HepG2 (cell line): ENCODE results near the gene CAPN9. TPM values are rescaled to one million over a fixed set of nuclear protein-coding genes. Genes with fewer than 3 reads are reported as not detected.
A peak's percentile ranks its signal among the peaks of the same experiment; 100 is the strongest.

Source experiments
- ATAC-seq: fragments of 200-7000 bp; cut with Tn5 transposase; 3 replicates; pipeline ENCODE4 v1.9.1; 2020; ENCODE audit warnings: mild to moderate bottlenecking, moderate library complexity
- BruUV-seq: library from RNA; stranded (reverse); fragments of 400-500 nt; replicated peaks from 2 replicates; lab custom pipeline; 2021; lab: Mats Ljungman, UMichigan
- CTCF ChIA-PET: fragments of 300-600 bp; formaldehyde crosslinking; extraction: SDS; loops from one replicate; lab custom pipeline; 2021; ENCODE audit warnings: low total read pairs, inconsistent platforms, low intra/inter-chr PET ratio; lab: Yijun Ruan, JAX
- POLR2A ChIA-PET: fragments of 350-600 bp; sonication (Branson Sonifier 250); formaldehyde crosslinking; loops from one replicate; lab custom pipeline; 2020; ENCODE audit warnings: antibody characterized with exemption, inconsistent platforms; lab: Yijun Ruan, JAX
- DNase-seq: peaks from one replicate; pipeline ENCODE4 v3.0.0-alpha.2; 2015; ENCODE audit warnings: low spot score
- FAIRE-seq: peaks from 3 replicates; lab custom pipeline; 2011; peaks lifted over from hg19 to GRCh38; lab: Jason Lieb, UNC
- H2AFZ ChIP-seq: one replicate; pipeline ENCODE4 v1.6.1; 2011; ENCODE audit warnings: low read length, inconsistent platforms
- H3K27ac ChIP-seq: fragments of 300-600 bp; 3 replicates; pipeline ENCODE4 v1.8.0; 2011; ENCODE audit warnings: mixed run types, mild to moderate bottlenecking, mixed read lengths, low read length, inconsistent platforms; ENCODE audit not compliant: insufficient read depth; ENCODE audit errors: extremely low read length
- H3K27me3 ChIP-seq, 2 experiments: fragments of 200-600 bp in 1 of 2; 2 replicates in 1 of 2; 3 replicates in 1 of 2; pipeline versions ENCODE4 v1.6.0 to v1.8.0; 2011; ENCODE audit warnings: low read length in 2 of 2, mild to moderate bottlenecking in 2 of 2, moderate library complexity in 2 of 2, inconsistent platforms in 1 of 2; ENCODE audit not compliant: insufficient read depth in 2 of 2, control insufficient read depth in 1 of 2
- H3K36me3 ChIP-seq, 2 experiments: fragments of 200-600 bp in 1 of 2; replicated peaks in 1 of 2; 2 replicates in 1 of 2; 3 replicates in 1 of 2; pipeline versions ENCODE4 v1.5.1 to v1.8.0; 2011; ENCODE audit warnings: low read length in 2 of 2, inconsistent platforms in 1 of 2; ENCODE audit not compliant: insufficient read depth in 2 of 2, control insufficient read depth in 1 of 2
- H3K4me1 ChIP-seq: 2 replicates; pipeline ENCODE4 v1.5.1; 2012; ENCODE audit warnings: low read length, inconsistent platforms; ENCODE audit not compliant: insufficient read depth
- H3K4me2 ChIP-seq: 2 replicates; pipeline ENCODE4 v1.6.0; 2011; ENCODE audit warnings: low read depth, low read length, inconsistent platforms
- H3K4me3 ChIP-seq, 3 experiments: fragments of 200-600 bp in 1 of 3; sonication (generic), shearing (Covaris generic) in 1 of 3; replicated peaks in 1 of 3; 2 replicates each; pipeline ENCODE4 v1.5.1; 2011 to 2016; ENCODE audit warnings: low read length in 3 of 3, inconsistent platforms in 2 of 3, low read depth in 2 of 3, mild to moderate bottlenecking in 2 of 3, control low read depth in 1 of 3, mixed read lengths in 1 of 3; ENCODE audit not compliant: insufficient read depth in 1 of 3
- H3K79me2 ChIP-seq: one replicate; pipeline ENCODE4 v1.6.1; 2011; ENCODE audit warnings: low read length, inconsistent platforms; ENCODE audit not compliant: insufficient read depth
- H3K9ac ChIP-seq: 2 replicates; pipeline ENCODE4 v1.6.0; 2011; ENCODE audit warnings: mild to moderate bottlenecking, low read depth, low read length, inconsistent platforms; ENCODE audit not compliant: insufficient read depth
- H3K9me3 ChIP-seq: 2 replicates; pipeline ENCODE4 v1.5.1; 2012; ENCODE audit warnings: mild to moderate bottlenecking, low read length
- H4K20me1 ChIP-seq: 2 replicates; pipeline ENCODE4 v1.6.0; 2011; ENCODE audit warnings: inconsistent platforms, mild to moderate bottlenecking, low read length, moderate library complexity; ENCODE audit not compliant: insufficient read depth
- HNRNPH1 ChIP-seq: fragments of 200-400 bp; formaldehyde crosslinking; optimal IDR thresholded peaks from 2 replicates; pipeline ENCODE3; 2017; ENCODE audit warnings: mild to moderate bottlenecking, low read depth, low read length
- HNRNPK ChIP-seq: fragments of 200-400 bp; formaldehyde crosslinking; IDR thresholded peaks from 2 replicates; pipeline ENCODE4 v1.6.1; 2018; ENCODE audit warnings: low read length, low read depth, moderate library complexity, mild to moderate bottlenecking; ENCODE audit not compliant: poor library complexity, severe bottlenecking
- KMT2A ChIP-seq: sonication (generic); formaldehyde crosslinking; IDR thresholded peaks from 2 replicates; pipeline ENCODE4 v1.4.0; 2020; ENCODE audit warnings: missing genetic modification reagents
- NFE2 ChIP-seq: sonication (generic); formaldehyde crosslinking; IDR thresholded peaks from 2 replicates; pipeline ENCODE4 v1.4.0; 2020; ENCODE audit warnings: missing genetic modification reagents
- POLR2AphosphoS5 ChIP-seq: IDR thresholded peaks from 2 replicates; pipeline ENCODE4 v1.6.1; 2012; ENCODE audit warnings: low read depth, low read length
- REPIN1 ChIP-seq: sonication (generic); formaldehyde crosslinking; IDR thresholded peaks from 2 replicates; pipeline ENCODE4 v1.8.0; 2022; ENCODE audit warnings: missing genetic modification reagents, low read depth, mild to moderate bottlenecking, borderline replicate concordance
- SSRP1 ChIP-seq: IDR thresholded peaks from 2 replicates; pipeline ENCODE4 v1.6.1; 2016; ENCODE audit warnings: control low read depth
- WGBS: methylation state at CpG from one replicate; pipeline ENCODE4 v1.1.6; 2017; ENCODE audit warnings: low lambda C conversion rate; 5-methylcytosine and 5-hydroxymethylcytosine counted together
- in situ Hi-C: cut with HindIII; loops from 2 replicates; pipeline ENCODE4 v1.10.0; 2017; ENCODE audit warnings: low pct_unique_long_range_greater_than_20kb; ENCODE audit not compliant: extremely low pct_ligation_motif_present
- intact Hi-C: fragments of 100-400 bp; cut with micrococcal nuclease; formaldehyde crosslinking; loops from one replicate; pipeline ENCODE4 v1.10.0; 2022; ENCODE audit not compliant: unreplicated experiment
- polyA plus RNA-seq, 8 experiments: library from polyadenylated mRNA; depleted of rRNA in 3 of 8; stranded (reverse) in 7 of 8; unstranded in 1 of 8; fragments of >200 nt; fragmentation: Illumina TruSeq in 4 of 8; extraction: Trizol in 4 of 8; gene quantifications; 2 replicates each; pipeline versions ENCODE4 v1.2.1 to v1.2.3, GENCODE V29; 2011 to 2016; ENCODE audit warnings: low read depth in 4 of 8, missing spikeins in 1 of 8, mixed read lengths in 1 of 8; ENCODE audit not compliant: insufficient read depth in 1 of 8
- total RNA-seq, 5 experiments: library from RNA; depleted of rRNA; stranded (reverse); fragments of >200 nt; fragmentation: Illumina TruSeq; extraction: Trizol; gene quantifications; 2 replicates each; pipeline ENCODE4 v1.2.3, GENCODE V29; 2016; ENCODE audit warnings: low read depth in 1 of 5
- TF ChIP-seq, protein P1 (sequence below): sonication (generic); formaldehyde crosslinking; IDR thresholded peaks from 2 replicates; pipeline ENCODE4 v1.5.1; 2020; ENCODE audit warnings: missing genetic modification reagents, mild to moderate bottlenecking, borderline replicate concordance

CAPN9 gene
- total and polyA plus RNA-seq, 2 of the 13 experiments (the other 11 are each of a cell fraction or from before 2014, with no cell fraction given) = 0.04 to 0.31 TPM

DNA sequence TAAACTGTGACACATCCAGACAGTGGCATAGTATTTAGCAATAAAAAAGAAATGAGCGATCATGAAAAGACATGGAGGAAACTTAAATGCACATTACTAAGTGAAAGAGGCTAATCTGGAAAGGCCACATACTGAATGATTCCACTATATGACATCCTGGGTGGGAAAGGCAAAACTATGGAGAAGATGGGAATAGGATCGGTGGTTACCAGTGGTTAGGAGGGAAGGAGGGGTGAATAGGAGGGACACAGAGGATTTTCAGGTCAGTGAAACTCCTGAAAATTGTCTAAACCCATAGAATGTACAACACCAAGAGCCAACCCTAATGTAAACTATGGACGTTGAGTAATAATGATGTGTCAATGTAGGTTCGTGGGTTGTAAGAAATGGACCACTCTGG is 47.1 kb upstream of the CAPN9 start:
- BruUV-seq = no TSS peak
- peak; percentile 10 for TF ChIP-seq HNRNPK
- TF ChIP-seq POLR2AphosphoS5 = peak; percentile 55
- peak; percentile 66; the same call in 1 of the 2 replicates for TF ChIP-seq SSRP1 (CRISPR knock-in tag)
- no peak for TF ChIP-seq HNRNPH1
- TF ChIP-seq NFE2 = no peak
- TF ChIP-seq KMT2A = no peak
- 0 out of 2 replicates have a peak, but pooled peaks have one; percentile 49 for TF ChIP-seq REPIN1 (CRISPR knock-in tag)
- TF ChIP-seq, protein P1, sequence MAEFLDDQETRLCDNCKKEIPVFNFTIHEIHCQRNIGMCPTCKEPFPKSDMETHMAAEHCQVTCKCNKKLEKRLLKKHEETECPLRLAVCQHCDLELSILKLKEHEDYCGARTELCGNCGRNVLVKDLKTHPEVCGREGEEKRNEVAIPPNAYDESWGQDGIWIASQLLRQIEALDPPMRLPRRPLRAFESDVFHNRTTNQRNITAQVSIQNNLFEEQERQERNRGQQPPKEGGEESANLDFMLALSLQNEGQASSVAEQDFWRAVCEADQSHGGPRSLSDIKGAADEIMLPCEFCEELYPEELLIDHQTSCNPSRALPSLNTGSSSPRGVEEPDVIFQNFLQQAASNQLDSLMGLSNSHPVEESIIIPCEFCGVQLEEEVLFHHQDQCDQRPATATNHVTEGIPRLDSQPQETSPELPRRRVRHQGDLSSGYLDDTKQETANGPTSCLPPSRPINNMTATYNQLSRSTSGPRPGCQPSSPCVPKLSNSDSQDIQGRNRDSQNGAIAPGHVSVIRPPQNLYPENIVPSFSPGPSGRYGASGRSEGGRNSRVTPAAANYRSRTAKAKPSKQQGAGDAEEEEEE = no peak
- TF ChIP-seq, all 625 proteins: peak for 4
- in situ Hi-C loops (loop anchor here (5.0 kb wide), 1 partner anchor 58 kb away; the partner anchor contains the start of gene COG2), intact Hi-C loops (no loop called here)
- Histone ChIP-seq H4K20me1 (peaks cover 20% of the 10 kb centered on the region; the same call in 1 of the 2 replicates), H3K9ac (no peak overlapping the region), H2AFZ (no peak overlapping the region), H3K4me1 (peaks cover 64% of the 10 kb centered on the region), H3K4me2 (no peak overlapping the region), H3K4me3 (no peak overlapping the region), H3K27ac (no peak overlapping the region), H3K36me3 (peaks cover 6 to 22% of the 10 kb centered on the region in 2 experiments), H3K9me3 (no peaks in the 10 kb centered on the region), H3K27me3 (no peaks in the 10 kb centered on the region), H3K79me2 (peaks cover 3% of the 10 kb centered on the region)
- CTCF ChIA-PET = no interaction called here
- WGBS = 72% methylated on average over 4 of the region's 4 CpGs
- DNase-seq (no peak), FAIRE-seq (no peak), ATAC-seq (no peak)
- POLR2A ChIA-PET = interaction anchor here (1.0 kb wide), 1 partner anchor 14 kb away, joined by 3 read pairs; the partner anchor contains the start of gene AGT
